A549 (cell line): Measurements from ENCODE around the gene ARL17B. TPM values are rescaled to one million over a fixed set of nuclear protein-coding genes. Genes with fewer than 3 reads are reported as not detected.

Experiments used
- ATOH8 ChIP-seq: fragments of 250-450 bp; sonication (Bioruptor Pico); IDR thresholded peaks from 2 replicates; pipeline ENCODE4 v1.5.0; 2020; ENCODE audit warnings: low read depth, mild to moderate bottlenecking, moderate library complexity
- BHLHE40 ChIP-seq: IDR thresholded peaks from 2 replicates; pipeline ENCODE4 v1.6.1; 2012; ENCODE audit warnings: low read depth, low read length, inconsistent platforms
- CBX2 ChIP-seq: fragments of 200-600 bp; sonication (generic); IDR thresholded peaks from 2 replicates; pipeline ENCODE4 v1.6.1; 2016; ENCODE audit warnings: low read depth, mild to moderate bottlenecking, borderline replicate concordance
- CEBPB ChIP-seq, 2 experiments: fragments of >200 bp in 1 of 2; sonication (Bioruptor Twin) in 1 of 2; formaldehyde crosslinking in 1 of 2; IDR thresholded peaks; 2 replicates each; pipeline ENCODE4 v1.6.1; 2012 to 2016
- CHD2 ChIP-seq: fragments of 150-350 bp; IDR thresholded peaks from 2 replicates; pipeline ENCODE4 v1.6.1; 2014; ENCODE audit warnings: low read length; ENCODE audit not compliant: partially characterized antibody
- CHD4 ChIP-seq: fragments of 200-600 bp; sonication (generic); IDR thresholded peaks from 2 replicates; pipeline ENCODE4 v1.6.1; 2016; ENCODE audit warnings: antibody characterized with exemption, mild to moderate bottlenecking, borderline replicate concordance
- CTCF ChIP-seq: fragments of >200 bp; sonication (Bioruptor Twin); formaldehyde crosslinking; IDR thresholded peaks from 3 replicates; pipeline ENCODE4 v1.5.1; 2016
- E2F6 ChIP-seq: IDR thresholded peaks from 2 replicates; pipeline ENCODE4 v1.6.1; 2012; ENCODE audit warnings: low read depth, borderline replicate concordance
- EHF ChIP-seq: fragments of 250-450 bp; sonication (Bioruptor Pico); IDR thresholded peaks from 2 replicates; pipeline ENCODE4 v1.5.0; 2020; ENCODE audit warnings: mild to moderate bottlenecking
- EHMT2 ChIP-seq: fragments of 200-600 bp; sonication (generic); IDR thresholded peaks from 2 replicates; pipeline ENCODE4 v1.6.1; 2016; ENCODE audit warnings: antibody characterized with exemption, low read depth, mild to moderate bottlenecking, moderate library complexity
- ELK1 ChIP-seq: fragments of 150-350 bp; IDR thresholded peaks from 2 replicates; pipeline ENCODE4 v1.6.1; 2014; ENCODE audit warnings: low read depth, mild to moderate bottlenecking, low read length
- EP300 ChIP-seq, 2 experiments: fragments of >200 bp; sonication (Bioruptor Twin); formaldehyde crosslinking; IDR thresholded peaks; 2 replicates in 1 of 2; 3 replicates in 1 of 2; pipeline ENCODE4 v1.6.1; 2016 to 2017
- ESRRA ChIP-seq: fragments of 150-350 bp; IDR thresholded peaks from 2 replicates; pipeline ENCODE4 v1.6.1; 2014; ENCODE audit warnings: mild to moderate bottlenecking, low read length, borderline replicate concordance
- HDAC2 ChIP-seq: fragments of 200-600 bp; sonication (generic); IDR thresholded peaks from 2 replicates; pipeline ENCODE4 v1.6.1; 2016
- HEYL ChIP-seq: fragments of 250-450 bp; sonication (Bioruptor Pico); IDR thresholded peaks from 2 replicates; pipeline ENCODE4 v1.8.0; 2021; ENCODE audit warnings: mild to moderate bottlenecking, moderate library complexity
- HOXA7 ChIP-seq: fragments of 250-450 bp; sonication (Bioruptor Pico); IDR thresholded peaks from 2 replicates; pipeline ENCODE4 v1.5.0; 2020; ENCODE audit warnings: mild to moderate bottlenecking, moderate library complexity
- HOXB5 ChIP-seq: fragments of 250-450 bp; sonication (Bioruptor Pico); IDR thresholded peaks from 2 replicates; pipeline ENCODE4 v1.5.0; 2020; ENCODE audit warnings: mild to moderate bottlenecking, moderate library complexity
- JUNB ChIP-seq: fragments of >200 bp; sonication (Bioruptor Twin); formaldehyde crosslinking; IDR thresholded peaks from 2 replicates; pipeline ENCODE4 v1.6.1; 2016
- KDM1A ChIP-seq: fragments of 200-600 bp; sonication (generic); IDR thresholded peaks from 2 replicates; pipeline ENCODE4 v1.6.1; 2016; ENCODE audit warnings: low read depth, mild to moderate bottlenecking
- MAFK ChIP-seq: fragments of 450-650 bp; IDR thresholded peaks from 2 replicates; pipeline ENCODE4 v1.6.1; 2014; ENCODE audit not compliant: partially characterized antibody
- NPAS2 ChIP-seq: fragments of 250-450 bp; sonication (Bioruptor Pico); IDR thresholded peaks from 2 replicates; pipeline ENCODE4 v1.8.0; 2022; ENCODE audit warnings: mild to moderate bottlenecking, moderate library complexity, borderline replicate concordance
- PHF8 ChIP-seq: fragments of 200-600 bp; sonication (generic); IDR thresholded peaks from 2 replicates; pipeline ENCODE4 v1.6.1; 2016; ENCODE audit warnings: low read depth, mild to moderate bottlenecking, antibody characterized with exemption, moderate library complexity, borderline replicate concordance
- POLR2AphosphoS2 ChIP-seq: conservative IDR thresholded peaks from 2 replicates; pipeline ENCODE4 v1.6.1; 2012; ENCODE audit warnings: low read length, improper control_type of control experiment, inconsistent platforms
- RAD21 ChIP-seq, 2 experiments: fragments of >200 bp in 1 of 2; sonication (Bioruptor Twin) in 1 of 2; formaldehyde crosslinking in 1 of 2; IDR thresholded peaks in 1 of 2; conservative IDR thresholded peaks in 1 of 2; 2 replicates in 1 of 2; 3 replicates in 1 of 2; pipeline ENCODE4 v1.6.1; 2012 to 2018; ENCODE audit warnings: inconsistent platforms in 1 of 2
- RCOR1 ChIP-seq: fragments of 150-350 bp; IDR thresholded peaks from 2 replicates; pipeline ENCODE4 v1.6.1; 2014; ENCODE audit warnings: antibody characterized with exemption, low read length, low read depth
- REST ChIP-seq: fragments of 200-600 bp; sonication (generic); IDR thresholded peaks from 2 replicates; pipeline ENCODE4 v1.6.1; 2016; ENCODE audit warnings: antibody characterized with exemption, mild to moderate bottlenecking, moderate library complexity
- RNF2 ChIP-seq: fragments of 200-600 bp; sonication (generic); IDR thresholded peaks from 2 replicates; pipeline ENCODE4 v1.6.1; 2016; ENCODE audit warnings: low read depth, mild to moderate bottlenecking, antibody characterized with exemption, moderate library complexity, borderline replicate concordance
- SREBF2 ChIP-seq: fragments of 450-650 bp; IDR thresholded peaks from 2 replicates; pipeline ENCODE4 v1.6.1; 2014; ENCODE audit warnings: mild to moderate bottlenecking, moderate library complexity
- TFCP2L1 ChIP-seq: fragments of 250-450 bp; sonication (Bioruptor Pico); IDR thresholded peaks from 2 replicates; pipeline ENCODE4 v1.5.0; 2021; ENCODE audit warnings: mild to moderate bottlenecking
- TP53 ChIP-seq: fragments of 250-450 bp; sonication (Bioruptor Pico); IDR thresholded peaks from 2 replicates; pipeline ENCODE4 v1.5.0; 2021; ENCODE audit warnings: mild to moderate bottlenecking, moderate library complexity
- ZFP36 ChIP-seq: fragments of 450-650 bp; IDR thresholded peaks from 2 replicates; pipeline ENCODE4 v1.6.1; 2014; ENCODE audit warnings: borderline replicate concordance; ENCODE audit not compliant: partially characterized antibody
- ZNF302 ChIP-seq: fragments of 250-450 bp; sonication (Bioruptor Pico); IDR thresholded peaks from 2 replicates; pipeline ENCODE4 v1.9.0; 2021; ENCODE audit warnings: inconsistent platforms, mild to moderate bottlenecking, moderate library complexity
- ZSCAN20 ChIP-seq: fragments of 250-450 bp; sonication (Bioruptor Pico); IDR thresholded peaks from 2 replicates; pipeline ENCODE4 v1.8.0; 2022; ENCODE audit warnings: mild to moderate bottlenecking, moderate library complexity
- polyA plus RNA-seq, 4 experiments: library from polyadenylated mRNA; depleted of rRNA in 3 of 4; stranded (reverse); fragments of >200 nt; fragmentation: RNase III in 1 of 4; extraction: RNeasy Plus Mini Kit Qiagen cat#74134 plus additional on column Dnase treatment in 1 of 4; gene quantifications; 2 replicates in 3 of 4; 3 replicates in 1 of 4; pipeline ENCODE4 v1.2.3, GENCODE V29; 2011 to 2017

ARL17B gene
- polyA plus RNA-seq, 2 of the 4 experiments (the other 2 are of a cell fraction), result 7.2 to 9.7 TPM

- TF ChIP-seq REST, result 0 out of 2 replicates have a peak, but pooled peaks have one; percentile 1
- peak; percentile 6; the same call in 1 of the 3 replicates for TF ChIP-seq CTCF
- TF ChIP-seq ZNF302 (CRISPR knock-in tag), result no peak
- TF ChIP-seq RAD21 (conservative IDR thresholded peaks at IDR 0.05 in 1 of 2, IDR thresholded peaks at IDR 0.05 in 1 of 2), result peak in 1 of 2 experiments; percentile 34; a peak in 1 of 5 replicates
- peak; percentile 90 for TF ChIP-seq EHF (CRISPR knock-in tag)
- no peak for TF ChIP-seq ESRRA
- no peak for TF ChIP-seq JUNB
- TF ChIP-seq ZSCAN20 (CRISPR knock-in tag), result peak; percentile 69; the same call in 1 of the 2 replicates
- no peak for TF ChIP-seq KDM1A
- no peak; the same call in 1 of the 2 replicates for TF ChIP-seq HDAC2
- no peak for TF ChIP-seq POLR2AphosphoS2
- no peak for TF ChIP-seq RCOR1
- no peak for TF ChIP-seq MAFK
- no peak for TF ChIP-seq HOXA7 (CRISPR knock-in tag)
- TF ChIP-seq ELK1, result no peak
- peak; percentile 27; the same call in 1 of the 2 replicates for TF ChIP-seq NPAS2 (CRISPR knock-in tag)
- TF ChIP-seq RNF2, result peak; percentile 82; the same call in 1 of the 2 replicates
- peak; percentile 84; the same call in 1 of the 2 replicates for TF ChIP-seq PHF8
- TF ChIP-seq CBX2, result no peak
- TF ChIP-seq EP300 (IDR thresholded peaks at IDR 0.05), result no peak
- TF ChIP-seq ATOH8, result peak; percentile 95
- no peak for TF ChIP-seq ZFP36
- peak; percentile 45; the same call in 1 of the 2 replicates for TF ChIP-seq E2F6
- no peak for TF ChIP-seq TFCP2L1 (CRISPR knock-in tag)
- no peak for TF ChIP-seq TP53 (CRISPR knock-in tag)
- no peak for TF ChIP-seq EHMT2
- TF ChIP-seq CHD4, result no peak
- no peak for TF ChIP-seq BHLHE40
- peak; percentile 17 for TF ChIP-seq CHD2
- TF ChIP-seq CEBPB (IDR thresholded peaks at IDR 0.05), result no peak
- no peak for TF ChIP-seq SREBF2
- peak; percentile 92 for TF ChIP-seq HOXB5 (CRISPR knock-in tag)
- TF ChIP-seq HEYL, result 0 out of 2 replicates have a peak, but pooled peaks have one; percentile 18
Measured at GRCh38 chr17:46266656-46267544, 94.7 kb downstream of the ARL17B start (continued).
